Activated CD8-positive, alpha-beta T cell treated with anti-CD3 and anti-CD28 coated beads for 36 hours (primary cell): ENCODE results near the gene LRRC52. TPM values are rescaled to one million over a fixed set of nuclear protein-coding genes. Genes with fewer than 3 reads are reported as not detected.
"Not testable (repeated sequence)": the region's sequence is repeated elsewhere in the genome, so short reads cannot be mapped to it uniquely, and the experiment has no call there.

Experiments
- ATAC-seq: fragments of 200-7000 bp; cut with Tn5 transposase; one replicate; pipeline ENCODE4 v1.10.0; 2021; ENCODE audit warnings: mild to moderate bottlenecking, moderate library complexity
- CTCF ChIA-PET: fragments of 350-600 bp; sonication (Branson Sonifier 250); formaldehyde crosslinking; loops from one replicate; lab custom pipeline; 2021; ENCODE audit warnings: antibody characterized with exemption; lab: Charles Lee
- POLR2A ChIA-PET: fragments of 350-600 bp; sonication (Branson Sonifier 250); formaldehyde crosslinking; loops from one replicate; lab custom pipeline; 2021; ENCODE audit warnings: antibody characterized with exemption; lab: Charles Lee
- DNase-seq: peaks from one replicate; pipeline ENCODE4 v3.0.0-alpha.2; 2020
- H3K27ac Mint-ChIP-seq: one replicate; pipeline ENCODE4 v1.8.0; 2021; ENCODE audit warnings: mild to moderate bottlenecking, mixed read lengths
- H3K27me3 Mint-ChIP-seq: one replicate; pipeline ENCODE4 v1.8.0; 2021; ENCODE audit warnings: mixed read lengths
- H3K36me3 Mint-ChIP-seq: one replicate; pipeline ENCODE4 v1.8.0; 2021; ENCODE audit warnings: low read depth, mixed read lengths
- H3K4me1 Mint-ChIP-seq: one replicate; pipeline ENCODE4 v1.8.0; 2021; ENCODE audit warnings: low read depth, mixed read lengths
- H3K4me3 Mint-ChIP-seq: one replicate; pipeline ENCODE4 v1.8.0; 2021; ENCODE audit warnings: mild to moderate bottlenecking, moderate library complexity, mixed read lengths
- H3K9me3 Mint-ChIP-seq: one replicate; pipeline ENCODE4 v1.8.0; 2021; ENCODE audit warnings: mixed read lengths
- intact Hi-C: fragments of 100-400 bp; cut with micrococcal nuclease; formaldehyde crosslinking; loops from one replicate; pipeline ENCODE4 v1.10.0; 2022
- total RNA-seq, 2 experiments: library from RNA; stranded (reverse); gene quantifications; one replicate each; pipeline ENCODE4 v1.2.3, GENCODE V29; 2021
- TF ChIP-seq, protein P1 (sequence below): fragments of 200-600 bp; IDR thresholded peaks from one replicate; pipeline ENCODE4 v1.8.0; 2022; ENCODE audit warnings: antibody characterized with exemption, mild to moderate bottlenecking

Gene LRRC52
- total RNA-seq, 2 experiments from 2014 or later: not detected

- H3K4me1 Mint-ChIP-seq: peaks cover 9% of the 10 kb centered on the region
- no peak overlapping the region for H3K4me3 Mint-ChIP-seq
- DNase-seq (no peak), ATAC-seq (no peak)
- no peaks in the 10 kb centered on the region for H3K9me3 Mint-ChIP-seq
- intact Hi-C loops: no loop called here
- ChIA-PET POLR2A (no interaction called here), CTCF (interaction anchor here (3.3 to 8.4 kb wide), 2 partner anchors 12 to 310 kb away, joined by 18 to 90 read pairs; no protein-coding TSS in a partner anchor)
- H3K27ac Mint-ChIP-seq: no peak overlapping the region
- H3K27me3 Mint-ChIP-seq: peaks cover 1% of the 10 kb centered on the region
- no peaks in the 10 kb centered on the region for H3K36me3 Mint-ChIP-seq
- TF ChIP-seq, protein P1, sequence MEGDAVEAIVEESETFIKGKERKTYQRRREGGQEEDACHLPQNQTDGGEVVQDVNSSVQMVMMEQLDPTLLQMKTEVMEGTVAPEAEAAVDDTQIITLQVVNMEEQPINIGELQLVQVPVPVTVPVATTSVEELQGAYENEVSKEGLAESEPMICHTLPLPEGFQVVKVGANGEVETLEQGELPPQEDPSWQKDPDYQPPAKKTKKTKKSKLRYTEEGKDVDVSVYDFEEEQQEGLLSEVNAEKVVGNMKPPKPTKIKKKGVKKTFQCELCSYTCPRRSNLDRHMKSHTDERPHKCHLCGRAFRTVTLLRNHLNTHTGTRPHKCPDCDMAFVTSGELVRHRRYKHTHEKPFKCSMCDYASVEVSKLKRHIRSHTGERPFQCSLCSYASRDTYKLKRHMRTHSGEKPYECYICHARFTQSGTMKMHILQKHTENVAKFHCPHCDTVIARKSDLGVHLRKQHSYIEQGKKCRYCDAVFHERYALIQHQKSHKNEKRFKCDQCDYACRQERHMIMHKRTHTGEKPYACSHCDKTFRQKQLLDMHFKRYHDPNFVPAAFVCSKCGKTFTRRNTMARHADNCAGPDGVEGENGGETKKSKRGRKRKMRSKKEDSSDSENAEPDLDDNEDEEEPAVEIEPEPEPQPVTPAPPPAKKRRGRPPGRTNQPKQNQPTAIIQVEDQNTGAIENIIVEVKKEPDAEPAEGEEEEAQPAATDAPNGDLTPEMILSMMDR: no peak
Measured at GRCh38 chr1:165603810-165604209, 60.0 kb downstream of the LRRC52 start.

DNA sequence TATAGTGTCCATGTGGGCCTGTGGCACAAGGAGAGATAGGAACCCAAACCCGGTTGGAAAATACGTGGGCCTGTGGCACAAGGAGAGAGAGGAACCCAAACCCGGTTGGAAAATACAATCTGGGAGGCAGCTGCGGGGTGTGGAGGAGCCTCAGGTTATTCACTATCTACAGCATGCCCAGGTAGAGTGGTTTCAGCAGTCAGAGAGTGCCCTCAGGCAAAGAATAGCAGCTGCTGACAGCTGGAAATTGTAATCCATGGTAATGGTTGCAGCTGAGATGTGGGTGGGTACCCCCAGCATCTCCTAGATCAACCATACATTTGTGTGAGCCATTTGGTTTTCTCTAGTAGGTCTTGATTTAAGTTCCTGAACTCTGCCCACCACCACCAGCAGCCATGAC, 61.4 kb downstream of the LRRC52 start:
- TF ChIP-seq, protein P1: no peak
- CTCF ChIA-PET: interaction anchor here (2.3 to 8.4 kb wide), 2 partner anchors 12 to 309 kb away, joined by 6 to 90 read pairs; no protein-coding TSS in a partner anchor
- ATAC-seq (no peak), DNase-seq (no peak)
- no peak overlapping the region for H3K4me3 Mint-ChIP-seq
- POLR2A ChIA-PET: no interaction called here
- peaks cover 5% of the 10 kb centered on the region for H3K27me3 Mint-ChIP-seq
- intact Hi-C loops: no loop called here
- H3K27ac Mint-ChIP-seq: no peak overlapping the region
- H3K36me3 Mint-ChIP-seq: no peaks in the 10 kb centered on the region
- H3K9me3 Mint-ChIP-seq: no peaks in the 10 kb centered on the region
- peaks cover 5% of the 10 kb centered on the region for H3K4me1 Mint-ChIP-seq

DNA sequence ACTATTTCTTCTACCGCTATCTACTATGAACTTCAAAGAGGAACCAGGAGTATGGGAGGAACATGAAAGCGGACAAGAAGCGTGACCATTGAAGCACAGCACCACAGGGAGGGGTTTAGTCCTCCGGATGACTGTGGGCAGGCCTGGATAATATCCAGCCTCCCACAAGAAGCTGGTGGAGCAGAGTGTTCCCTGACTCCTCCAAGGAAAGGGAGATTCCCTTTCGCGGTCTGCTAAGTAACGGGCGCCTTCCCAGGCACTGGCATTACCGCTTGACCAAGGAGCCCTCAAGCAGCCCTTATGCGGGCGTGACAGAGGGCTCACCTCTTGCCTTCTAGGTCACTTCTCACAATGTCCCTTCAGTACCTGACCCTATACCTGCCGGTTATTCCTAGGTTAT, 62.9 kb downstream of the LRRC52 start:
- H3K4me1 Mint-ChIP-seq, POLR2A ChIA-PET, H3K27ac Mint-ChIP-seq, H3K27me3 Mint-ChIP-seq, H3K4me3 Mint-ChIP-seq, intact Hi-C loops, ATAC-seq, H3K9me3 Mint-ChIP-seq, DNase-seq, H3K36me3 Mint-ChIP-seq: not testable (repeated sequence)
- CTCF ChIA-PET: interaction anchor here (1.2 to 2.3 kb wide), 2 partner anchors 14 to 307 kb away, joined by 5 to 6 read pairs; no protein-coding TSS in a partner anchor

DNA sequence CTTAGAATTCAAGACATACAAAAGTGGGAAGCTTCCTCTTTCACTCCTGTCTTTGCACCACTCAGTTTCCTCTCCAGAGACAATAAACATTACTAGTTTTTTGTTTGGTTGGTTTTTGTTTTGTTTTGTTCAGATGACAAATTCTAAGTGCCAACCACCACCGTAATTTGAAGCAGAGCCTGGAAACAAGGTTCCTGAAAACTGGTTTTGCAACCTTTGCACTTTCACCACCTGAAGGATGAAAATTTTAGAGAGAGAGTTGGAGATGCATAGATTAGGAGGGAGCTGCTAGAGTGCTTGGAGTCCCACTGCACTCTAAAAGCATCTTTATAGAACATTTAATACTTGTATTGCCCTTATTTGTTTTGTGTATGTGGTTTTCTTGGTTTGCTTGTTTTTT, 67.1 kb downstream of the LRRC52 start:
- ATAC-seq: no peak
- H3K4me1 Mint-ChIP-seq: no peaks in the 10 kb centered on the region
- H3K36me3 Mint-ChIP-seq: no peaks in the 10 kb centered on the region
- ChIA-PET POLR2A (no interaction called here), CTCF (interaction anchor here (1.5 to 1.8 kb wide), 2 partner anchors 9 to 303 kb away, joined by 4 to 10 read pairs; no protein-coding TSS in a partner anchor)
- peaks cover 12% of the 10 kb centered on the region for H3K27me3 Mint-ChIP-seq
- no peak overlapping the region for H3K27ac Mint-ChIP-seq
- intact Hi-C loops: no loop called here
- DNase-seq: no peak
- H3K4me3 Mint-ChIP-seq: no peak overlapping the region
- TF ChIP-seq, protein P1: no peak
- peaks cover 3% of the 10 kb centered on the region for H3K9me3 Mint-ChIP-seq

DNA sequence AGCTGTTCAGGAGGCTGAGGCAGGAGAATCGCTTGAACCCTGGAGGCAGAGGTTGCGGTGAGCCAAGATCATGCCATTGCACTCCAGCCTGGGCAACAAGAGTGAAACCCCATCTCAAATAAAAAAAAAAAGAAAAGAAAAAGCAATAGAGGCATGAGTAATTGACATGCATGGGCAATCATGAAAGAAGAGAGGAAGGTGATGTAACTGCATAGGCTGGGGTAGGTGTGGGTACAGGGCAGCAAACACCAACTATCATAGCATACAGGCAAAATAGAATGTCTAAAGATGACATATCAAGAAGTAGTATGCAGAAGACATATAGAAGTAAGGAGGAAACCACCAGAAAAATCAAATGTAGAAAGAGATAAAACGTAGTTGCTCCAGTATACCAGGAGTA, 68.3 kb downstream of the LRRC52 start:
- no peak for ATAC-seq
- no peaks in the 10 kb centered on the region for H3K4me1 Mint-ChIP-seq
- H3K4me3 Mint-ChIP-seq: no peak overlapping the region
- intact Hi-C loops: no loop called here
- peaks cover 3% of the 10 kb centered on the region for H3K9me3 Mint-ChIP-seq
- ChIA-PET POLR2A (no interaction called here), CTCF (no interaction called here)
- DNase-seq: no peak
- peaks cover 14% of the 10 kb centered on the region for H3K27me3 Mint-ChIP-seq
- H3K27ac Mint-ChIP-seq: no peak overlapping the region
- H3K36me3 Mint-ChIP-seq: no peaks in the 10 kb centered on the region
- TF ChIP-seq, protein P1: no peak

Other genes with a start within 250 kb of the LRRC52 start
- gene LMX1A, start 187.3 kb upstream of the LRRC52 start, total RNA-seq: not detected
- not detected for gene RXRG, start 98.9 kb upstream of the LRRC52 start, total RNA-seq
- 10 to 100 TPM; 23.8 to 26.1 TPM for gene MGST3, start 87.2 kb downstream of the LRRC52 start, total RNA-seq
- 10 to 100 TPM; 25.6 to 28.2 TPM for gene ALDH9A1, start 154.6 kb downstream of the LRRC52 start, total RNA-seq
- gene TMCO1, start 224.9 kb downstream of the LRRC52 start, total RNA-seq: 10 to 100 TPM; 57.9 to 60.8 TPM